Measurements from ENCODE around the gene SLC5A7.

SLC5A7 gene

GRCh38 chr2:107986278-107987217, at the start of gene SLC5A7:
SLC5A7 (plus strand) TSS chr2:107986524; CDS start chr2:107988156, 1,632 bp downstream.
- Mint-ChIP-seq H3K4me1 (no peaks in the 10 kb centered on the region), H3K27ac (no peak within 1 kb of the TSS), H3K36me3 (no peaks in the 10 kb centered on the region), H3K9me3 (no peaks in the 10 kb centered on the region), H3K4me3 (no peak within 1 kb of the TSS), H3K27me3 (peaks cover 17 to 22% of the 10 kb centered on the region in 2 donors)
- no peak for DNase-seq
- peak in 1 of 2 donors; percentile 23 for ATAC-seq (replicated peaks)

DNA sequence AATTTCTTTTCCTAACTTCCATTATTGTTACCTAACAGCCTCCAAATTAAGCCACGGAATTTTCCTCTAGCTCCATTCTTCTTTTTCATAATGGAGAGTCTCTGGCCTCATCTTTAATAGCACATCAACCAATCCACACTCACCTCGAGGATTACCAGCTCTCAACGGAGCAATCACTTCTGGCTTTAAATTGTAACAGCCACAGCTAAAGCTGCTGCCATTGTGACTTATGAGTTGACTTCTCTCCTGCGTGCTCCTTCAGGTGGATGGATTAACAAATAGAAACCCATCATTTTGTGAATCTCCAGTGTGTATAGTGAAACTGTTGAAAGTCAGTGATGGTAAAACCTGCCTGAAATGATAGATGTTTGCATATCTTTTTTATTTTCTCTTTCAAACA, 24.9 kb upstream of the SLC5A7 start:
- no peak for ATAC-seq (replicated peaks)
- no peak overlapping the region for H3K27ac Mint-ChIP-seq
- H3K4me1 Mint-ChIP-seq = no peaks in the 10 kb centered on the region
- H3K27me3 Mint-ChIP-seq = no peaks in the 10 kb centered on the region
- no peak overlapping the region for H3K4me3 Mint-ChIP-seq
- H3K9me3 Mint-ChIP-seq = no peaks in the 10 kb centered on the region
- no peaks in the 10 kb centered on the region for H3K36me3 Mint-ChIP-seq
- DNase-seq = no peak

DNA sequence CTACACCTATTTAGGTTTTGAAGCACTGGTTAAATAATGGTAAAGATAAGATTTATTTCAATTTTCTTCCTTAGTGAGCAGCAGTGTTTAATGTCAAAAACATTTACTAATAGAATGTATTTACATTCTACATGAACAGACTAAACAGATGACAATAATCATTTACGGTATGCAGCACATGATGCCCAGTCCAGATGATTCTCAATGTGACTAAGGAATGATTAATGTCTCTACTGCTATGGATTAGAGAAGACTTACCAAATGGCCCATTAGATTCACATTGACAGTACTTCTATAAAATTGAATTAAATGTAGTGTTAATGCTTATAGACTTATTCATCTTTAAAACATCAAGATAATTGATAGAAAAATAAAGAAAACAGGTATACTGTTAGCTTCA, 22.1 kb upstream of the SLC5A7 start:
- Mint-ChIP-seq H3K9me3 (peaks cover 0 to 2% of the 10 kb centered on the region in 2 donors), H3K4me1 (no peaks in the 10 kb centered on the region), H3K36me3 (no peaks in the 10 kb centered on the region), H3K27me3 (no peaks in the 10 kb centered on the region), H3K27ac (no peak overlapping the region), H3K4me3 (no peak overlapping the region)
- DNase-seq = no peak
- ATAC-seq (replicated peaks) = no peak

- ATAC-seq (replicated peaks) (no peak), DNase-seq (no peak)
- H3K9me3 Mint-ChIP-seq = no peaks in the 10 kb centered on the region
- no peaks in the 10 kb centered on the region for H3K4me1 Mint-ChIP-seq
- H3K27me3 Mint-ChIP-seq = peaks cover 17 to 22% of the 10 kb centered on the region in 2 donors
- no peaks in the 10 kb centered on the region for H3K36me3 Mint-ChIP-seq
- no peak overlapping the region for H3K4me3 Mint-ChIP-seq
- no peak overlapping the region for H3K27ac Mint-ChIP-seq
Measured at GRCh38 chr2:107984707-107985106, 1.6 kb upstream of the SLC5A7 start.

GRCh38 chr2:107988108-107988507, 1.8 kb downstream of the SLC5A7 start:
- no peak for DNase-seq
- Mint-ChIP-seq H3K27ac (no peak overlapping the region), H3K4me1 (no peaks in the 10 kb centered on the region), H3K4me3 (no peak overlapping the region), H3K9me3 (no peaks in the 10 kb centered on the region), H3K27me3 (peaks cover 17 to 22% of the 10 kb centered on the region in 2 donors), H3K36me3 (no peaks in the 10 kb centered on the region)
- ATAC-seq (replicated peaks) = no peak

DNA sequence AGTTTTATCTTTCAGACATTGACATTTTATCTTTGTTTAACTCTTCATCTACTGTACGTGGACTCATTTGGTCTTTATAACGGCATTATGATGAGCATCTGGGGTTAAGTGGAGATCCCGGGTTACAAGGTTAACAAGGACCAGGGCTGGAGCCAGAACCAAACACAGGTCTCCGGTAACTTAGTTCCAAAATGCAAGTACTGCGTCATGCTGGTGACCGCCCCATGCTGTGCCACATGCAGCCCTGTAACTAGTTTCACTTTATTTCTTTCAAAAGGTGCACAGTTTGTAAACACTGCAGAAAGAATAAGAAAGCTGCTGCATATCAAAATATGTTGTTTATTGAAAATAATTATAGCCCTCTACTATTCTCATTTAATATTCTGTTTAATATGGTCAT, 3.1 kb downstream of the SLC5A7 start:
- Mint-ChIP-seq H3K4me3 (no peak overlapping the region), H3K36me3 (no peaks in the 10 kb centered on the region), H3K9me3 (no peaks in the 10 kb centered on the region), H3K4me1 (no peaks in the 10 kb centered on the region), H3K27ac (no peak overlapping the region), H3K27me3 (peaks cover 17 to 22% of the 10 kb centered on the region in 2 donors)
- ATAC-seq (replicated peaks) = no peak
- DNase-seq = no peak

GRCh38 chr2:107990718-107991117, 4.4 kb downstream of the SLC5A7 start:
- DNase-seq (no peak), ATAC-seq (replicated peaks) (no peak)
- Mint-ChIP-seq H3K4me1 (no peaks in the 10 kb centered on the region), H3K36me3 (no peaks in the 10 kb centered on the region), H3K4me3 (no peak overlapping the region), H3K9me3 (no peaks in the 10 kb centered on the region), H3K27me3 (peaks cover 17 to 20% of the 10 kb centered on the region in 2 donors), H3K27ac (no peak overlapping the region)

- Mint-ChIP-seq H3K4me1 (no peaks in the 10 kb centered on the region), H3K27ac (no peak overlapping the region), H3K9me3 (no peaks in the 10 kb centered on the region), H3K36me3 (no peaks in the 10 kb centered on the region), H3K4me3 (no peak overlapping the region), H3K27me3 (peaks cover 8 to 10% of the 10 kb centered on the region in 2 donors)
- DNase-seq (no peak), ATAC-seq (replicated peaks) (no peak)
Measured at GRCh38 chr2:107992069-107992468, 5.7 kb downstream of the SLC5A7 start.

DNA sequence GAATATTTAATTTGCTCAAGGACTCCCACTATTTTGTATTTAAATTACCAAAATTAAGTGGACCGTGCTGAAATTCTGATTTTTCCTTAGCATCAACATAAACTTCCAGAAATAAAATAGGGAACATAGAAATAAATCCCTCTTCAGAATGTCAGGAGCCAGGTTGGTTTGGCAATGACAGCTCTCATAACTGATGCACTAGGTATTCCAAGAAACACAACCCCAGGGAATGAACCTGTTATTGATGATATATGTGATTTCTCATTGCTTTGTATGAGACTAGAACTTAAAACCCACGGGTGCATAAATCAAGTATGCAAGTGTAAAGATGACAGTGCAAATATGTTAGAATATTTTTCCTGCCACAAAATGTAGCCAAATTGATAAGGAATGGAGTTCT, 12.8 kb downstream of the SLC5A7 start:
- ATAC-seq (replicated peaks) (no peak), DNase-seq (no peak)
- Mint-ChIP-seq H3K4me1 (no peaks in the 10 kb centered on the region), H3K27me3 (no peaks in the 10 kb centered on the region), H3K4me3 (no peak overlapping the region), H3K36me3 (no peaks in the 10 kb centered on the region), H3K27ac (no peak overlapping the region), H3K9me3 (peaks cover 0 to 1% of the 10 kb centered on the region in 2 donors)

DNA sequence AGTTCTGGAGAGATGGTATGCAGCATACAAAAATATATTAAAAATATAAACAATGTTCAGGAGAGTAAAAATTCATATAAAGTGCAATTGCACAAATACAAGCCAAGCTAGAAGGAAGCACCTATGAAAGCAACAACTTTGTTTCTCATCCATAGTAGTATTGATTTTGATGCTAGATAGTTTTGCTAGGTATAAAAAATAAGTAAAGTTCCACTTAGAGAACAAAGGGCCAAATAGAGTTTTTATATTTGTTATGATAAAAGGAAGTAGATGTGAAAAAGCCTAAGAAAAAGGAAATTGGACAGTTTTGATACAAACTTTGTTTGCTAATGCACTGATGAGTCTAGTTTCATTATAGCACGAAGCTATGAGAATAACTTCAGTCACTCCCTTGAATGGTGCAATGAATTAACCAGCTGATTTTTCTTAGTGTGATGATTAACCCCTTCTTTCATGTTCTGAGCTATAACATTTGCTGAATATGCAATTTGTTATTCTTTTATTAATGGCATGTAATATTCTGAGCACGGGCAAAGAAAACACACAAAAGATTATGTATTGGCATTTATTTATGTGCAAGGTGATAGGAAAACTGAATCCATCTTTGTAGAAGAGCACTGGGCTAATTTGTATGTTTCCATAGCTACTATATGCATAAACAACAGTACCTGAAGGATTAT, 24.7 kb downstream of the SLC5A7 start:
- Mint-ChIP-seq H3K4me3 (no peak overlapping the region), H3K36me3 (no peaks in the 10 kb centered on the region), H3K9me3 (peaks cover 6 to 8% of the 10 kb centered on the region in 2 donors), H3K4me1 (no peaks in the 10 kb centered on the region), H3K27me3 (no peaks in the 10 kb centered on the region), H3K27ac (no peak overlapping the region)
- no peak for DNase-seq
- ATAC-seq (replicated peaks) = no peak

DNA sequence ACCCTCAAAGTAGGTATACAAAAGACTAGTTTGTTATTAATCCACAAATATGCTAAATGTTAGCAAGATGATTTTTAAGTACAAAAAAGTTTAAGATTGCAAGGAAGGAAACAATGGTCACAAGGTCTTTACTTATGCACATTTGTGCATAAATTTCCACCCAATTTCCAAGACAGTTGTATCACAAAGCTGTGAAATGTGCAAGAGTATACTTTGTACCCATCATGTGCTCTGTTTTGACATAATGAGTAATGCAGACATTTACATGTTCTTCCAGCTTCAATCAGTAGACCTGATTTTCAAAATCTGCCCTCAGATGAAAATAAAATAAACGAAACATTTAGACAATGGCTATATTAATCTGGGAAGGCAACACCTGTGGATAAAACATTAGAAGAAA, 27.0 kb downstream of the SLC5A7 start:
- Mint-ChIP-seq H3K27me3 (no peaks in the 10 kb centered on the region), H3K4me1 (no peaks in the 10 kb centered on the region), H3K27ac (no peak overlapping the region), H3K36me3 (no peaks in the 10 kb centered on the region), H3K4me3 (no peak overlapping the region), H3K9me3 (peaks cover 6 to 8% of the 10 kb centered on the region in 2 donors)
- DNase-seq (no peak), ATAC-seq (replicated peaks) (no peak)

- Mint-ChIP-seq H3K27ac (no peak overlapping the region), H3K4me3 (no peak overlapping the region), H3K9me3 (no peaks in the 10 kb centered on the region), H3K27me3 (no peaks in the 10 kb centered on the region), H3K36me3 (no peaks in the 10 kb centered on the region), H3K4me1 (no peaks in the 10 kb centered on the region)
- ATAC-seq (replicated peaks) (no peak), DNase-seq (no peak)
Measured at GRCh38 chr2:108022628-108023027, 36.3 kb downstream of the SLC5A7 start.

DNA sequence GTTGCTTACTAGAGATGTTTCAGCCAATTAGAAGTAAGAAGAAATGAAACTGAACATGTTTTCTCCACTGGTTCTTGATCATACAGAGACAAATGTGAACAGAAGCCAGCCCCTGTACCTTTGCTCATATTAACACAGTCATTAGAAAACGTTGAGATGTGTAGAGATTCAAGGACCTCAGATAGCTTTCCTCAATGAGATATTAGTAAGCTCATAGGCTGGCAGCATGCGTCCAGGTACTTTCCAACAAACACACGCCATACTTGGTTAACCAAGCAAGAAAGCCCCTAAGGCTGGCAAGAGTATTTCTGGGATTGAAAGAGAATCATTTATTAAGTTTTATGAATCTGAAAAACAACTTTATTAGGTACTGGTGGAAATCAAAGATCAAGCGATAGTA, 37.5 kb downstream of the SLC5A7 start:
- Mint-ChIP-seq H3K4me1 (no peaks in the 10 kb centered on the region), H3K36me3 (no peaks in the 10 kb centered on the region), H3K27ac (no peak overlapping the region), H3K27me3 (no peaks in the 10 kb centered on the region), H3K9me3 (no peaks in the 10 kb centered on the region), H3K4me3 (no peak overlapping the region)
- ATAC-seq (replicated peaks) = no peak
- DNase-seq = no peak

DNA sequence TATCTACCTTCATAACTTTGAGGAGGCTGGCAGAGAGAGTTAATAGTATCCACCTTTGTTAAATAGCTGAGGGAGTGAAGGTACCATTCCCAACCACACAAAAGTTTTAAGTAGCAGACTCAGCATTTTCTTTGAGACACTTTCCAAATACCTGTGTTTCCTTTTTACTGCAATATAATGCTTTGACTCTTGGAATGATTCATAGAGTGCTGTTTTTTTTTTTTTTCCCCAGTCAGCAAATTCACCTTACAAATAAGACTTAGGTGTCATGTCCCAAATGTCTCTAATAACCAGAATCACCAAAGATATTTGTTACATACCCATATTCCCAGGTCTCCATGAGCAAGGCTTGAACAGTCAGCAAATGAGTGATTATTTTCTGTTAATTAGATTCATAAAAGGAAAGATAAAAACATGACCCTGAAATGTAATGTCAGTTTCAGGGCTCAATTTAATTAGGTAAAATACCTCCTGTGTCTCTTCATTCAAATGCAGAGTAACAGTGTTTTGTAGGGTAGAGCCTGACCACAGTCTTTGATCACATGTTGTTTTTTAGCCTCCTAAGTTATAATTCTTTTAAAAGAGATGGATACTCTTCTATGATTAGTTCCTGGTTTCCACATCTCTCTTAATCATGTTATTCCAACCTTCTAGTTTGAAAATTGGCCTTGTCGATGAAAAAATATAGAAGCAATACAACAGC, 39.9 kb downstream of the SLC5A7 start:
- no peaks in the 10 kb centered on the region for H3K27me3 Mint-ChIP-seq
- ATAC-seq (replicated peaks) = no peak
- no peaks in the 10 kb centered on the region for H3K4me1 Mint-ChIP-seq
- H3K27ac Mint-ChIP-seq = no peak overlapping the region
- no peaks in the 10 kb centered on the region for H3K9me3 Mint-ChIP-seq
- no peaks in the 10 kb centered on the region for H3K36me3 Mint-ChIP-seq
- H3K4me3 Mint-ChIP-seq = no peak overlapping the region
- DNase-seq = no peak

Measured in stimulated activated naive B cell treated with anti-CD40 and anti-IgM and Interleukin-4, amounts not matched to agents 10 μg/mL and 1 μg/mL and 100 μg/mL, for 72 hours (primary cell).